K562 treated with DMSO at 1 percent for 24 hours (cell line): ENCODE measurements around the gene FAM3D. TPM values are rescaled to one million over a fixed set of nuclear protein-coding genes. Genes with fewer than 3 reads are reported as not detected.

Source experiments
- total RNA-seq: library from RNA; unstranded; fragments of 300-600 nt; gene quantifications from 2 replicates; pipeline ENCODE4 v1.2.3, GENCODE V29; 2022; ENCODE audit warnings: low read depth; ENCODE audit not compliant: insufficient read depth

Gene FAM3D, protein sequence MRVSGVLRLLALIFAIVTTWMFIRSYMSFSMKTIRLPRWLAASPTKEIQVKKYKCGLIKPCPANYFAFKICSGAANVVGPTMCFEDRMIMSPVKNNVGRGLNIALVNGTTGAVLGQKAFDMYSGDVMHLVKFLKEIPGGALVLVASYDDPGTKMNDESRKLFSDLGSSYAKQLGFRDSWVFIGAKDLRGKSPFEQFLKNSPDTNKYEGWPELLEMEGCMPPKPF
- not detected in 2 replicates for total RNA-seq

DNA sequence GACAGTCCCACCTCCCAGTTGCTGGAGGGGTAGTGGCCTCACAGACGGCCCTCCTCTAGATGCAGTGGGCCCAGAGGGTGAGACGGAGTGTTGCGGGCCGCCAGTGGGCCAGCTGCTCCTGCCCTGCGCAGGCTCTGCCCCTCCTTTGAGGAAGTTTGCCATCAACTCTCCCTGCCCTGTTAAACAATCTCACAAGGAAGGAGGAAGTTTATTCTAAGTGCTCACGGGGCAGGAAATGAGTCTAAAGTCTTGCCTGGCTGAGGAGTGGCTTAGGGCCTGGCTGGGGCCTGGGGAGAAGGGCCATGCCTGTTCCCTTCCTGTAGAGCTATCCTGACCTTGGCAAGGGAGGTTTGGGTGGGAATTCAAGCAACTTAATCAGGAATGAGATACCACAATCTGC lies at the start of gene FAM3D:
FAM3D (minus strand) TSS at position 92 of the 400 bp plus-strand sequence. CDS start 11,211 bp downstream, outside the sequence.

Other genes with a start within 250 kb of the FAM3D start
- gene PDHB, start 232.9 kb downstream of the FAM3D start, total RNA-seq, result 54.9 and 56.2 TPM in 2 replicates
- 3.5 TPM in 2 replicates for gene KCTD6, start 174.7 kb downstream of the FAM3D start, total RNA-seq
- 0.75 TPM in 1 of 2 replicates, not detected in the other for gene ACOX2, start 129.6 kb downstream of the FAM3D start, total RNA-seq
- gene FAM107A, start 89.4 kb downstream of the FAM3D start, total RNA-seq, result not detected in 2 replicates